Neuronal stem cell (in vitro differentiated cells): ENCODE data around the gene PDAP1.

Experiments
- DNase-seq: peaks from one replicate; pipeline ENCODE4 v3.0.0-alpha.2; 2013; ENCODE audit warnings: low spot score
- H2AFZ ChIP-seq: one replicate; pipeline ENCODE4 v1.6.1; 2013; ENCODE audit warnings: mild to moderate bottlenecking, low read length, inconsistent platforms
- H2AK5ac ChIP-seq: 2 replicates; pipeline ENCODE4 v1.6.1; 2013; ENCODE audit warnings: low read depth, mild to moderate bottlenecking, inconsistent platforms, low read length, moderate library complexity, mixed read lengths
- H2BK120ac ChIP-seq: 2 replicates; pipeline ENCODE4 v1.6.1; 2013; ENCODE audit warnings: low read depth, mild to moderate bottlenecking, inconsistent platforms, low read length, moderate library complexity, mixed read lengths
- H2BK12ac ChIP-seq: one replicate; pipeline ENCODE4 v1.6.1; 2013; ENCODE audit warnings: low read length, inconsistent platforms
- H2BK15ac ChIP-seq: 2 replicates; pipeline ENCODE4 v1.6.1; 2013; ENCODE audit warnings: mild to moderate bottlenecking, low read length, inconsistent platforms, mixed read lengths
- H2BK5ac ChIP-seq: one replicate; pipeline ENCODE4 v1.6.1; 2013; ENCODE audit warnings: inconsistent platforms, mild to moderate bottlenecking, low read length, moderate library complexity
- H3K14ac ChIP-seq: one replicate; pipeline ENCODE4 v1.6.1; 2013; ENCODE audit warnings: low read length, inconsistent platforms
- H3K18ac ChIP-seq: 2 replicates; pipeline ENCODE4 v1.6.1; 2013; ENCODE audit warnings: low read length, inconsistent platforms
- H3K23ac ChIP-seq: 2 replicates; pipeline ENCODE4 v1.6.1; 2013; ENCODE audit warnings: low read depth, mild to moderate bottlenecking, mixed read lengths, low read length, inconsistent platforms; ENCODE audit not compliant: poor library complexity
- H3K27ac ChIP-seq: replicated peaks from 3 replicates; pipeline ENCODE4 v1.5.1; 2013; ENCODE audit warnings: low read length, inconsistent platforms
- H3K27me3 ChIP-seq, 3 experiments: 2 replicates each; pipeline ENCODE4 v1.6.1; 2013; ENCODE audit warnings: low read length in 3 of 3, mild to moderate bottlenecking in 2 of 3, inconsistent platforms in 1 of 3, low read depth in 1 of 3, mixed read lengths in 1 of 3, moderate library complexity in 1 of 3; ENCODE audit not compliant: control insufficient read depth in 3 of 3, insufficient read depth in 3 of 3
- H3K36me3 ChIP-seq, 2 donors: replicated peaks in 1 of 2; 2 replicates each; pipeline ENCODE4 v1.6.1; 2013; ENCODE audit warnings: low read length in 2 of 2; ENCODE audit not compliant: control insufficient read depth in 2 of 2, insufficient read depth in 2 of 2
- H3K4ac ChIP-seq: 2 replicates; pipeline ENCODE4 v1.6.1; 2013; ENCODE audit warnings: inconsistent platforms, mild to moderate bottlenecking, low read length, moderate library complexity
- H3K4me1 ChIP-seq, 2 donors: 1 replicate in 1 of 2; 2 replicates in 1 of 2; pipeline ENCODE4 v1.6.1; 2013; ENCODE audit warnings: low read length in 2 of 2, low read depth in 1 of 2; ENCODE audit not compliant: control insufficient read depth in 2 of 2, insufficient read depth in 1 of 2
- H3K4me2 ChIP-seq: one replicate; pipeline ENCODE4 v1.6.1; 2013; ENCODE audit warnings: mild to moderate bottlenecking, low read length, inconsistent platforms; ENCODE audit not compliant: insufficient read depth, poor library complexity, severe bottlenecking
- H3K4me3 ChIP-seq, 2 donors: 2 replicates each; pipeline ENCODE4 v1.5.1; 2013; ENCODE audit warnings: low read length in 2 of 2, mild to moderate bottlenecking in 2 of 2, inconsistent platforms in 1 of 2, moderate library complexity in 1 of 2
- H3K79me1 ChIP-seq: one replicate; pipeline ENCODE4 v1.6.1; 2013; ENCODE audit warnings: low read depth, mild to moderate bottlenecking, inconsistent platforms, low read length, moderate library complexity
- H3K9ac ChIP-seq: one replicate; pipeline ENCODE4 v1.6.1; 2013; ENCODE audit warnings: mild to moderate bottlenecking, low read depth, low read length, inconsistent platforms; ENCODE audit not compliant: poor library complexity
- H3K9me3 ChIP-seq, 2 donors: replicated peaks in 1 of 2; 2 replicates each; pipeline versions ENCODE3 to v1.6.1; 2013; ENCODE audit warnings: low read length in 2 of 2, mild to moderate bottlenecking in 2 of 2, inconsistent platforms in 1 of 2, low read depth in 1 of 2, mixed read lengths in 1 of 2, moderate library complexity in 1 of 2; ENCODE audit not compliant: control insufficient read depth in 2 of 2, insufficient read depth in 1 of 2
- H4K8ac ChIP-seq: one replicate; pipeline ENCODE4 v1.6.1; 2013; ENCODE audit warnings: low read depth, mild to moderate bottlenecking, inconsistent platforms, low read length, moderate library complexity
- H4K91ac ChIP-seq: one replicate; pipeline ENCODE4 v1.6.1; 2013; ENCODE audit warnings: low read length, low read depth, mild to moderate bottlenecking, inconsistent platforms; ENCODE audit not compliant: poor library complexity
- WGBS, 2 donors: extraction: QIAGEN DNeasy Blood & Tissue Kit; methylation state at CpG; one replicate each; pipeline ENCODE4 v1.1.7; 2013; ENCODE audit warnings: missing lambda C conversion rate in 2 of 2, mixed read lengths in 1 of 2; ENCODE audit not compliant: insufficient read length in 2 of 2, insufficient replicate concordance in 1 of 2; ENCODE audit errors: extremely low coverage in 2 of 2; 5-methylcytosine and 5-hydroxymethylcytosine counted together

PDAP1 gene

GRCh38 chr7:99456288-99456687 lies 47.9 kb upstream of the PDAP1 start:
- Histone ChIP-seq H2BK5ac (peak overlapping the region; percentile 46), H3K14ac (no peak overlapping the region), H2AK5ac (no peak overlapping the region), H3K27ac (no peak overlapping the region), H3K4ac (no peak overlapping the region), H3K9me3 (peaks cover 0 to 5% of the 10 kb centered on the region in 2 donors), H3K4me2 (no peak overlapping the region), H2BK12ac (no peak overlapping the region), H2BK120ac (no peak overlapping the region), H3K4me1 (no peaks in the 10 kb centered on the region), H3K79me1 (peaks cover 13% of the 10 kb centered on the region), H3K18ac (no peak overlapping the region), H3K27me3 (no peaks in the 10 kb centered on the region), H3K36me3 (peaks cover 70 to 98% of the 10 kb centered on the region in 2 donors), H3K23ac (no peak overlapping the region), H2AFZ (no peak overlapping the region), H3K9ac (no peak overlapping the region), H4K8ac (no peak overlapping the region), H4K91ac (no peak overlapping the region), H2BK15ac (no peak overlapping the region), H3K4me3 (no peak overlapping the region)
- no CpG with 5 or more reads among the region's 13 CpGs for WGBS, 2 donors
- no peak for DNase-seq

GRCh38 chr7:99455874-99456273 lies 47.5 kb upstream of the PDAP1 start:
- no peak overlapping the region for H2BK12ac ChIP-seq
- no peak overlapping the region for H4K8ac ChIP-seq
- no peak for DNase-seq
- H2BK5ac ChIP-seq = peak overlapping the region; percentile 46
- H3K9ac ChIP-seq = no peak overlapping the region
- H2AK5ac ChIP-seq = no peak overlapping the region
- H2BK15ac ChIP-seq = no peak overlapping the region
- no peak overlapping the region for H4K91ac ChIP-seq
- no peak overlapping the region for H3K4me2 ChIP-seq
- no peak overlapping the region for H3K27ac ChIP-seq
- no peak overlapping the region for H2AFZ ChIP-seq
- H3K36me3 ChIP-seq = peaks cover 72 to 99% of the 10 kb centered on the region in 2 donors
- H3K9me3 ChIP-seq = peaks cover 0 to 5% of the 10 kb centered on the region in 2 donors
- H3K18ac ChIP-seq = no peak overlapping the region
- no peak overlapping the region for H3K14ac ChIP-seq
- no peak overlapping the region for H3K4me3 ChIP-seq
- no peaks in the 10 kb centered on the region for H3K4me1 ChIP-seq
- H3K27me3 ChIP-seq = no peaks in the 10 kb centered on the region
- no peak overlapping the region for H3K4ac ChIP-seq
- peak overlapping the region; percentile 23 for H3K23ac ChIP-seq
- no peak overlapping the region for H2BK120ac ChIP-seq
- no CpG with 5 or more reads among the region's 9 CpGs for WGBS, 2 donors
- H3K79me1 ChIP-seq = peaks cover 13% of the 10 kb centered on the region

- Histone ChIP-seq H3K27me3 (no peaks in the 10 kb centered on the region), H3K14ac (no peak overlapping the region), H2AK5ac (no peak overlapping the region), H4K91ac (no peak overlapping the region), H3K9me3 (no peaks in the 10 kb centered on the region), H2BK120ac (no peak overlapping the region), H3K4me2 (no peak overlapping the region), H3K23ac (no peak overlapping the region), H3K9ac (peak overlapping the region; percentile 50), H3K4me3 (no peak overlapping the region), H3K4me1 (no peaks in the 10 kb centered on the region), H3K36me3 (peaks cover 84 to 99% of the 10 kb centered on the region in 2 donors), H3K4ac (no peak overlapping the region), H2BK5ac (no peak overlapping the region), H2BK12ac (no peak overlapping the region), H4K8ac (no peak overlapping the region), H2BK15ac (no peak overlapping the region), H3K79me1 (peaks cover 10% of the 10 kb centered on the region), H2AFZ (no peak overlapping the region), H3K27ac (no peak overlapping the region), H3K18ac (no peak overlapping the region)
- WGBS, 2 donors = no CpG with 5 or more reads among the region's 11 CpGs
- no peak for DNase-seq
Measured at GRCh38 chr7:99453105-99453504, 44.7 kb upstream of the PDAP1 start.

GRCh38 chr7:99452541-99452940 lies 44.1 kb upstream of the PDAP1 start:
- no peak overlapping the region for H2AK5ac ChIP-seq
- H3K36me3 ChIP-seq = peaks cover 84 to 99% of the 10 kb centered on the region in 2 donors
- no peak overlapping the region for H3K4me3 ChIP-seq
- H2BK15ac ChIP-seq = no peak overlapping the region
- H3K4me1 ChIP-seq = no peaks in the 10 kb centered on the region
- no peak overlapping the region for H3K14ac ChIP-seq
- no peak overlapping the region for H2AFZ ChIP-seq
- no peak overlapping the region for H3K4me2 ChIP-seq
- no peak for DNase-seq
- H2BK5ac ChIP-seq = no peak overlapping the region
- H2BK120ac ChIP-seq = no peak overlapping the region
- no peak overlapping the region for H4K8ac ChIP-seq
- H3K9me3 ChIP-seq = no peaks in the 10 kb centered on the region
- H3K18ac ChIP-seq = no peak overlapping the region
- no peak overlapping the region for H2BK12ac ChIP-seq
- H3K4ac ChIP-seq = no peak overlapping the region
- H3K27ac ChIP-seq = no peak overlapping the region
- no CpG with 5 or more reads among the region's 13 CpGs for WGBS, 2 donors
- peaks cover 13% of the 10 kb centered on the region for H3K79me1 ChIP-seq
- H4K91ac ChIP-seq = no peak overlapping the region
- H3K9ac ChIP-seq = no peak overlapping the region
- H3K23ac ChIP-seq = peak overlapping the region; percentile 48
- no peaks in the 10 kb centered on the region for H3K27me3 ChIP-seq
